CD4-positive, alpha-beta T cell (primary cell): Measurements from ENCODE around the gene AXIN1. TPM values are rescaled to one million over a fixed set of nuclear protein-coding genes. Genes with fewer than 3 reads are reported as not detected.

Experiments
- ATAC-seq: fragments of 200-7000 bp; cut with Tn5 transposase; one replicate; pipeline ENCODE4 v1.10.0; 2022; ENCODE audit warnings: mild to moderate bottlenecking; ENCODE audit not compliant: poor library complexity
- CTCF ChIA-PET: fragments of 350-600 bp; sonication (Branson Sonifier 250); formaldehyde crosslinking; loops from one replicate; lab custom pipeline; 2021; ENCODE audit warnings: antibody characterized with exemption, inconsistent platforms; lab: Charles Lee
- POLR2A ChIA-PET: fragments of 350-600 bp; sonication (Branson Sonifier 250); formaldehyde crosslinking; loops from one replicate; lab custom pipeline; 2021; ENCODE audit warnings: antibody characterized with exemption, inconsistent platforms; lab: Charles Lee
- DNase-seq, 14 experiments: peaks; one replicate each; pipeline ENCODE4 v3.0.0-alpha.2; 2013 to 2020; ENCODE audit warnings: mixed read lengths in 2 of 14
- H3K27ac ChIP-seq, 2 donors: one replicate each; pipeline versions ENCODE4 v1.5.1 to v1.7.0; 2013; ENCODE audit warnings: low read length in 2 of 2, low read depth in 1 of 2, mild to moderate bottlenecking in 1 of 2
- H3K27me3 ChIP-seq, 2 experiments: 1 replicate in 1 of 2; 2 replicates in 1 of 2; pipeline versions ENCODE4 v1.6.1 to v1.7.0; 2013; ENCODE audit warnings: low read length in 2 of 2, control low read depth in 1 of 2, mild to moderate bottlenecking in 1 of 2, moderate library complexity in 1 of 2; ENCODE audit not compliant: insufficient read depth in 2 of 2, control insufficient read depth in 1 of 2
- H3K36me3 ChIP-seq: one replicate; pipeline ENCODE4 v1.6.1; 2013; ENCODE audit warnings: low read length, control low read depth; ENCODE audit not compliant: insufficient read depth
- H3K4me1 ChIP-seq: one replicate; pipeline ENCODE4 v1.6.1; 2013; ENCODE audit warnings: low read length, control low read depth; ENCODE audit not compliant: insufficient read depth
- H3K4me3 ChIP-seq: one replicate; pipeline ENCODE4 v1.5.1; 2013; ENCODE audit warnings: mild to moderate bottlenecking, low read length, moderate library complexity
- H3K9me3 ChIP-seq, 2 experiments: 1 replicate in 1 of 2; 2 replicates in 1 of 2; pipeline versions ENCODE4 v1.6.1 to v1.7.0; 2013; ENCODE audit warnings: low read length in 2 of 2, mild to moderate bottlenecking in 2 of 2, control low read depth in 1 of 2, moderate library complexity in 1 of 2; ENCODE audit not compliant: control insufficient read depth in 1 of 2, insufficient read depth in 1 of 2
- H3K27ac Mint-ChIP-seq: one replicate; pipeline ENCODE4 v1.8.0; 2020; ENCODE audit warnings: mixed read lengths
- H3K27me3 Mint-ChIP-seq: one replicate; pipeline ENCODE4 v1.8.0; 2021; ENCODE audit warnings: mixed read lengths
- H3K36me3 Mint-ChIP-seq: one replicate; pipeline ENCODE4 v1.8.0; 2021; ENCODE audit warnings: low read depth, mixed read lengths
- H3K4me1 Mint-ChIP-seq: one replicate; pipeline ENCODE4 v1.8.0; 2021; ENCODE audit warnings: low read depth, mixed read lengths
- H3K4me3 Mint-ChIP-seq: one replicate; pipeline ENCODE4 v1.8.0; 2020; ENCODE audit warnings: mild to moderate bottlenecking, mixed read lengths
- H3K9me3 Mint-ChIP-seq: one replicate; pipeline ENCODE4 v1.8.0; 2020; ENCODE audit warnings: mixed read lengths
- CTCF ChIP-seq: fragments of 200-600 bp; IDR thresholded peaks from one replicate; pipeline ENCODE4 v1.8.0; 2022; ENCODE audit warnings: antibody characterized with exemption, mild to moderate bottlenecking
- intact Hi-C, 2 experiments: fragments of 100-400 bp; cut with DNase I in 1 of 2; cut with micrococcal nuclease in 1 of 2; formaldehyde crosslinking; loops; one replicate each; pipeline versions ENCODE4 v1.15.1 to v1.9.0; 2023 to 2025; cut with DNase I, micrococcal nuclease
- total RNA-seq, 174 experiments: library from RNA in 2 of 174; stranded (reverse) in 2 of 174; gene quantifications; one replicate each; pipeline ENCODE4 v1.2.3 and lab custom pipeline; 2021 to 2026

Gene AXIN1
- total RNA-seq, 2 experiments from 2014 or later, result 24.7 to 26.3 TPM

DNA sequence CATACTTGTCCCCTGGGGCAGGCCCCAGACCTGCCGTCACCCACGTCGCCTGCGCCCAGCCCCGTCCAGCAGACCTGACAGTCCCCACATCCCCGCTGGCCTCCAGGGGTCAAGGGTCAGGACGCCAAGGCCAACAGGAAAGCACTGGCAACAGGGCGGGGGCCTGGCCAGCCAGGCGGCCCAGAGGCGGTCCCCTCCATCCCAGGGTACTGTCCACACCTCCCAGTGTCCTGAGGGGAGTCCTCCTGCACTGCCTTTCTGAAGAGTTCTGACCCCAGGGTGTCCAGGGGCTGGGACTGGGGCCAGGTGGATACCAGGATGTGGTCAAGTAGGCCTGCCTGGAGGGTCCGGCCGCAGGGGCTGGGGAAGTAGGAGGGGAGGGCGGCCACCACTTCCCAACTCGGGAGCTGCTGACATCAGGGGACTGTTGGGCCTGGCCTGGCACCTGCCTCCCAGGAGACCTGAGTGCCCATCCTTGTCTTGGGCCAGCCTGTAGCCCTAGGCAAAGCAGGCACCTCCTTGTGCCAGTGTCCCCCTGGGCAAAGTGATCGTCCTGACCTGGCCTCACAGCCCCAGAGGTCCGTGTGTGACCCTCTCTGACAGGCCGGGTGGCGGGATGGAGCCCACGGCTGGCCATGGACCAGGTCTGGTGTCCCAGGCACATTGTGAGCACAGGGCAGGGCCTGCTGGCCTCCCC, 6.7 kb upstream of the AXIN1 start:
- H3K4me1 Mint-ChIP-seq, result peaks cover 18% of the 10 kb centered on the region
- H3K4me3 Mint-ChIP-seq, result no peak overlapping the region
- ATAC-seq (no peak), DNase-seq (no peak)
- Histone ChIP-seq H3K27ac (no peak overlapping the region), H3K4me1 (peaks cover 51% of the 10 kb centered on the region), H3K4me3 (no peak overlapping the region), H3K36me3 (no peaks in the 10 kb centered on the region), H3K9me3 (no peaks in the 10 kb centered on the region), H3K27me3 (no peaks in the 10 kb centered on the region)
- intact Hi-C loops, result no loop called here
- H3K27me3 Mint-ChIP-seq, result no peaks in the 10 kb centered on the region
- TF ChIP-seq CTCF, result no peak
- ChIA-PET POLR2A (no interaction called here), CTCF (no interaction called here)
- H3K27ac Mint-ChIP-seq, result no peak overlapping the region
- no peaks in the 10 kb centered on the region for H3K9me3 Mint-ChIP-seq
- no peaks in the 10 kb centered on the region for H3K36me3 Mint-ChIP-seq

- Histone ChIP-seq H3K36me3 (no peaks in the 10 kb centered on the region), H3K27ac (no peak overlapping the region), H3K4me3 (no peak overlapping the region), H3K27me3 (no peaks in the 10 kb centered on the region), H3K4me1 (peaks cover 57% of the 10 kb centered on the region), H3K9me3 (no peaks in the 10 kb centered on the region)
- no peaks in the 10 kb centered on the region for H3K27me3 Mint-ChIP-seq
- no peak overlapping the region for H3K4me3 Mint-ChIP-seq
- no peak for ATAC-seq
- peaks cover 26% of the 10 kb centered on the region for H3K4me1 Mint-ChIP-seq
- POLR2A ChIA-PET, result interaction anchor here (1.2 to 2.5 kb wide), 2 partner anchors 14 to 23 kb away, joined by 5 to 16 read pairs; partner anchors contain the start of gene MRPL28
- TF ChIP-seq CTCF, result no peak
- H3K9me3 Mint-ChIP-seq, result no peaks in the 10 kb centered on the region
- intact Hi-C loops, result no loop called here
- H3K36me3 Mint-ChIP-seq, result no peaks in the 10 kb centered on the region
- no peak overlapping the region for H3K27ac Mint-ChIP-seq
- no peak for DNase-seq
- CTCF ChIA-PET, result no interaction called here
Observed at GRCh38 chr16:356741-357140, 4.2 kb upstream of the AXIN1 start.

- ATAC-seq (no peak), DNase-seq (peak in 11 of 14 experiments; percentile 22 to 84 (median 42))
- peak overlapping the region; percentile 39 to 50 for H3K27ac ChIP-seq
- Mint-ChIP-seq H3K4me3 (peak overlapping the region; percentile 89), H3K9me3 (no peaks in the 10 kb centered on the region), H3K4me1 (peaks cover 41% of the 10 kb centered on the region), H3K27me3 (no peaks in the 10 kb centered on the region), H3K36me3 (peaks cover 7% of the 10 kb centered on the region), H3K27ac (peak overlapping the region; percentile 91)
- no peak for TF ChIP-seq CTCF
- no peaks in the 10 kb centered on the region for H3K27me3 ChIP-seq
- H3K4me1 ChIP-seq, result peaks cover 62% of the 10 kb centered on the region
- intact Hi-C loops, result loop anchor here (5.0 kb wide), 3 partner anchors 43 to 72 kb away; partner anchors contain the start of genes DECR2 (in 1 of the 2) and RAB11FIP3 (in 1 of the 2)
- ChIA-PET POLR2A (interaction anchor here (0.9 to 3.5 kb wide), 10 partner anchors 14 to 302 kb away, joined by 3 to 19 read pairs (median 6); partner anchors contain the start of genes DECR2, FAM234A, LUC7L and MRPL28), CTCF (no interaction called here)
- peak overlapping the region; percentile 40 for H3K4me3 ChIP-seq
- no peaks in the 10 kb centered on the region for H3K9me3 ChIP-seq
- peaks cover 7% of the 10 kb centered on the region for H3K36me3 ChIP-seq
Observed at GRCh38 chr16:354971-355461, 2.5 kb upstream of the AXIN1 start.
